Bone marrow (tissue), 2 donors: ENCODE measurements around the gene TMEM144.
"Not testable (repeated sequence)": the region's sequence is repeated elsewhere in the genome, so short reads cannot be mapped to it uniquely, and the experiment has no call there.

Source experiments
- DNase-seq, 2 donors: peaks; one replicate each; lab custom pipeline; 2025; lab: John Stamatoyannopoulos, UW

TMEM144 gene

DNA sequence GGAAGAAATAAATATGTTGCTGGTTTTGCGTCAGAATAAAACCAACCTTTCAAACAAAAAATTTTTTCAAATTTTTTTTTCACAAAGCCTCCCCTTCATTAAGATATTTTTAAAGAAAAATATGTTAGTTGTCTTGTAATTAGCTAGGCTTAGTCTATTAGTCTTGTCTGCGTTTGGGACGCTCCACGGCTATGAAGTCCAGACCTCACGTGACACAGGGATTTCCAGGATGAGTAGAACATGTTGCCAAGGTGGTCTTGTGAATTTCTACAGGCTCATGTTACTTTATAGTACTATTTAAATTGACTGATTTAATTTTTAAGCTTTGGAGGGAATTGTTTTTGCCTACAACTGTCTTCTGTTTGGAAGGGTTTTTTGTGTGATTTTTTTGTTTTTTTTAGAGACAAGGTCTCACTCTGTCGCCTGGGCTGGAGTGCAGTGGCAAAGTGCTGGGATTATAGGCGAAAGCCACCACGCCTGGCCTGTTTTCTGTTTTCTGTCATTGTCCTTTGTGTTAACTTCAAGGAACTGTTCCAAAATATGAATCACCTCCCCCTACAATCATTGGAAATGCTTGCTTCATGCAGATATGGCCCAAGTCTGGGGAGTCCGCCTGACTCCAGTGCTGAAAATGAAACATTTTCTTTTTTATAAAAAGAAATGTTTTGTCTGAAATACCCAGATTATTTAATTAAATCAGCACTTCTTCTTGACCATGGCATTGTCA lies 26.2 kb downstream of the TMEM144 start:
- DNase-seq: no peak

- no peak for DNase-seq
These were observed 28.3 kb downstream of the TMEM144 start for GRCh38 chr4:158238575-158238974.

- no peak for DNase-seq
These were observed 28.9 kb downstream of the TMEM144 start for GRCh38 chr4:158239196-158239595.

DNA sequence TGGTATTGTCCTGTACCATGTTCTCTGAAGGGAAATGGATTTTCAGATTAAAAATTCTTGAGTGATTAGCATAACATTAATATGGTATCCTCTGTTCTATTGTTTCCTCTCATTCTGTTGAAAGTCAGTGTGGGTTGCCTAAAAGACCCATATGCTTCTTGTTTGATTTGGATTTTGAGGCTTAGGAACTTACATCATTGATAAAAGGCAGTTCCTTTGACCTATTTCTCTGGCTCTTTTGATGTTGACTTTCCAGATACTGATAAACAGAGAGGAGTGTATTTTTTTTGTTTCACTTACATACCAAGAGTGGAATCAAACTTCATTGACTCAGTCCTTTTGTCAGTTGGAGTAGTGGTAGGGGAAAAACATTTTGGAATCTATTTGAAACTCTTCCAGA lies 32.8 kb downstream of the TMEM144 start:
- no peak for DNase-seq

GRCh38 chr4:158250321-158250720 lies 40.0 kb downstream of the TMEM144 start:
- DNase-seq: peak in 1 of 2 donors; percentile 10

DNA sequence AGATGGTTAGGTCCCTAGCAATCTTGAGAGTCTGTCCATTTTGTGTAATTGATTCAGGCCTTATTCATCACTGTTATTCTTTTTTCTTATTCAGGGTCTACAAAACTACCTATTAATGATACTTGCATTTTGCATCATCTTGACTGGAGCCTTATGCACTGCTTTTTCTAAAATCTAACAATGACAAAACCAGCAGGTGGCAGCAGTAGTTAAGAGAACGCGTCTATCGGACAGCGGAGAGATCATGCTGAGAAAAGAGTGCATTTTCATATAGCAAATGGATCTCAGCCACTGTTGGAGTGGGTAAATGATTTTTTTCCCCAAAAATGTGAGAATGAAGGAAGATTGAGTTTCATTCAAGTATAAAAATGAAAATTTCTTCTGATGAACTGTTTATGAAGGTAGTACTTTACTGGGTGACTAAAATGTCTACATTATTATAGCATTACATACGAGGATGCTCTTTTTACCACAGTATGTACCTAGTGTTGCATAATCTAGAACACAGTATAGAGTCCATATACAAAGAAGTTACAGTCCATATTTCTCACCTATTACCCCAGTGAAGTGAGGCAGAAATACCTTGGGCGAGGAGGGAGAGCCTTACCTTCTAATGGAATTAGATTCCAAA lies 43.2 kb downstream of the TMEM144 start:
- peak in 1 of 2 donors; percentile 65 for DNase-seq

DNA sequence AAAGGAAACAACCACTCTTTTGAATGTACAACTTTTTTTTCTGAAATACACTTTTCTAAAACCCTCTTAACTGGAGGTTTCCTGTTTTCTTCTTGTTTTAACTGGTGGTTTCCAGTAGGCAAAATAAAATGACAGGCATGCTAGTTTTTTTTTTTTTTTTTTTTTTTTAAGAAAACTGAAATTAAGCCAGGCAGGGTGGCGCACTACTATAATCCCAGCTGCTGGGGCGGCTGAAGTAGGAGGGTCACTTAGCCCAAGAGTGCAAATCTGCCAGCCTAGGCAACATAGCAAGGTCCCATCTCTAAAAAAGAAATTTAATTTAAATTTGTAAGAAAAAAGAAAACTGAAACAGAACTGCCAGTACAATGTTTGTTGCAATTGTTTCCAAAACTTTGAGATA lies 44.0 kb downstream of the TMEM144 start:
- no peak for DNase-seq

DNA sequence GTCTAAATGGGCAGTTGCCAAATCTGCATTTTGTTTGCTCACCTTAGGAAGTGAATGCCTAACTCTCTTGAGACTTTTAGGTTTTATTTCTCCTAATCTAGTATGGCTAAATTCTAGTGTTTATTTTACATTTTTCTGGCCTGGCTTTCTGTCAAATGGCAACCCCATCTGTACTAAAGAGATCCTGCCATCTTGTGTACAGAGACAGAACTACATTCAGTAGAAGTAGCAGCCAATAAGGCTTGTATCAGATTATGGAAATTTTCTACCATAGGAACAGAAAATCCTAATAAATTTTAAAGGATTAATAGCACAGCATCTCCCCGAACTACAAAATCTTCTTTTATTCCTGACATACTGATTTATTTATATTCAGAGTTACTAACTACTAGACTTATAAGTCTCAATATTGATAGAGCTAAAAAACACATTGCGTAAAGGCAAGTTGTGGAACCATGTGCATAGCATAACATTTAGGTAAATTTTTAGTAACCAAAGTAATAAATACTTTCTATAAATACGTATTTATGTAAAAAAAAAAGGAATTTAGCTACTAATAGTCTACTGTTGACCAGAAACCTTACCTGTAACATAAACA lies 45.5 kb downstream of the TMEM144 start:
- DNase-seq: no peak

GRCh38 chr4:158259955-158260575 lies 49.8 kb downstream of the TMEM144 start:
- DNase-seq: peak in 1 of 2 donors; percentile 12

DNA sequence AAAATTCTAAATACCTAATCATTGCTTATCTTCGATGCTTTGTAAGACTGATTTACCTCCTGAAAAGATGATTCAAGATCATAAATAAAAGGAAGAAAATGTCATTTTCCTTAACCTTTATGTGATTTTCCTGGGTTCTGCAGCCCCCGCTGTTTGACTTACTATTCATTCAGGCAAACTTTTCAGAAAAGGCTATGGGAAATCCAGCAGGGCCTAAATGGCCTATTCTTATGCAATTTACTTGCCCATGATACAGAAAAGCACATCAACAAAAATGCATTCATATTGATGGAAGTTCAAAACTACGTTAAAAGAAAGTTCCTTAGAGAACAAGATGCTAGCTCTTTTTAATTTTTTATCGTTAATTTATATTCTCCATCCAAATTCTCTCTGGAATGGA lies 51.2 kb downstream of the TMEM144 start:
- no peak for DNase-seq

DNA sequence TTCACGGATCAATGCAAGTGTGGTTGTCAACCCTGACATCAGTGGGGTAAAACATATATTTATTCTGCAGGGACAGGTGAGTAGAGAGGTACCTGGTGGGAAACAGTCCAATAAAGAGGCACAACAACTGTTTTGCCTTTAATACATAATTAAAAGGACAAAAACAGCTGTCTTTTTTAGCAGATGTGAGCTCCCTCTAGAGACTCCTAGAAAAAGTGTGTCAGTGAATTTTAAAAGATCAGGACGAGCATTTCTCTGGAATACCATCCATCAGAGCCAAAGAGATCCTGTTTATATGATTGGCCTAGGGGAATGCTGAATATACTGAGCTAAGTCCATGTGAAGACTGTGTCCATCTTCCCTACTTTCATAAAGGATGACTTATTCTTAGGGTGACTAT lies 58.3 kb downstream of the TMEM144 start:
- no peak for DNase-seq

- no peak for DNase-seq
These were observed 64.3 kb downstream of the TMEM144 start for GRCh38 chr4:158274636-158275035.

DNA sequence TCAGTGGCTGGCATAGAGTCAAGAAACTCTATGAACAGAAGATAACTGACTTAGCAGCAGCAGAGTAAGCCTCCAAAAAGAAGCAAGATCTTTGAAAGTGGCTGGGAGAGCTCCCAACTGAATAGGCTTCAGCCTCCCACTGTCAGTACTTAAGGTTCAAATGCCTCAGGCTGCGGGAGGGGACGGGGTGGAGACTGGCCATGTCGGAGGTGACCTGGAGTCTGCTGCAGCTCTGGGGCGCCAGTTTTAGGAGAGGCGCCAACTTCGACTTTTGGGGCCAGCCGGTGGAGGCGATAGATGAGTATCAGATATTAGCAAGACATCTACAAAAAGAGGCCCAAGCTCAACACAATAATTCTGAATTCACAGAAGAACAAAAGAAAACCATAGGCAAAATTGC lies 67.3 kb downstream of the TMEM144 start:
- DNase-seq: no peak

DNA sequence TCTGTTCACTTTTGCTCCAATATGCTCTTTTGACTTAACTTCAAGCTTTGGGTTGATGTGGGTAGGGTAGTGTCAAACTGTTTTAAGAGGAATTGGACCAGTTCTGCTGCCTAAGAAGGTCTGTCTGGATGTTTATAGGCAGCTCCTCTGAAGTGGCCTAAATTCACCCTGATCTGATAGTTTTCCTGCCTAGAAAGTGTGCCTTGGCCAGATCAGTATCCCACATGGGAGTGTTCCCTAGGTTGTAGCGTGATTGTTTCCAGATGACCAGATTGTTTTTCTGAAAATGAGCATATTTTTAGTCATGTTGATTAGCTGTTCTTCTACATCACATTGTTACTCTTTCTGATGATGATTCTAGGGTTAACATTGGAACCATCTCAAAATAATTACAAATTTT lies 68.8 kb downstream of the TMEM144 start:
- not testable (repeated sequence) for DNase-seq

- DNase-seq: no peak
These were observed 70.6 kb downstream of the TMEM144 start for GRCh38 chr4:158280856-158281255.

DNA sequence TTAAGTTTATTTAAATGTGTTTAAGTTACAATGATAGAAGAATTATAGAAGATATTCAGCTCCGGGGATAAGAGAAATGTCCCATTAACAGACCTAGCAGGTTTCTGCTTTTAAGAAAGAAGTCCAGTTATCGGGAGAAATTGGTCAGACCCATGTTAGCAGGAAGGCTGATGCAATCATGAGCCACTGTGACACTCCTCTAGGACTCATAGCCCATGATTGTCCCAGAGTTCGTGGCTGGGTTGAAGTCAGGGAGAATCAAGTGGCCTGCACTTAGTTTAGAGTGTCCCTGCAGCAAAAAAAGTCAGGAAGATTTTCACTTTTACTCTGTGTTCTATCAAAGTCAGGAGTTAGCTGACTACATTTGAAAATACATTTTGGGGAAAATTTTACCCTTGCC lies 72.0 kb downstream of the TMEM144 start:
- no peak for DNase-seq

DNA sequence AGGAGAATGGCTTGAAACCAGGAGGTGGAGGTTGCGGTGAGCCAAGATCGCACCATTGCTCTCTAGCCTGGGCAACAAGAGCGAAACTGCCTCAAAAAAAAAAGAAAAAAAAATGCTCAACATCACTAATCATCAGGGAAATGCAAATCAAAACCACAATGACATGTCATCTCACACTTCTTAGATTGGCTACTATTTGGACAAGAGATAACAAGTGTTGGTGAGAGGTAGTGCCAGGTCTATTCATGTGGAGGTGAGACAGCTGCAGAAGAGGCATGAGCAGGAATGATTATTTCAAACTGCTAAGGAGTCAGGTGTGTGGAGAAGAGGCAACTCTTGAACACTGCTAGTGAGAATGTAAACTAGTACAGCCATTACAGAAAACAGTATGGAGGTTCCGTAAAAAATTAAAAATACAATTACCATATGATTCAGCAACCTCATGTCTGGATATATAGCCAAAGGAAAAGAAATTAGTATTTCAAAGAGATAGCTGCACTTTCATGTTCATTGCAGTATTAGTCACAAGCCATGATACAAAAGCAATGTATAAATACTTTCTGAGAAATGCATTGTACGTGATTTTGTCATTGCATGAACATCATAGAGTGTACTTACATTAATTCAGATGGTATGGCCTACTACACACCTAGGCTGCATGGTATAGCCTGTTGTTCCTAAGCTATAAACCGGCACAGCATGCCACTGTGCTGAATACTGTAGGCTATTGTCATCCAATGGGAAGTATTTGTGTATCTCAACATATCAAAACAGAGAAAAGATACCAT lies 75.3 kb downstream of the TMEM144 start:
- no peak for DNase-seq

DNA sequence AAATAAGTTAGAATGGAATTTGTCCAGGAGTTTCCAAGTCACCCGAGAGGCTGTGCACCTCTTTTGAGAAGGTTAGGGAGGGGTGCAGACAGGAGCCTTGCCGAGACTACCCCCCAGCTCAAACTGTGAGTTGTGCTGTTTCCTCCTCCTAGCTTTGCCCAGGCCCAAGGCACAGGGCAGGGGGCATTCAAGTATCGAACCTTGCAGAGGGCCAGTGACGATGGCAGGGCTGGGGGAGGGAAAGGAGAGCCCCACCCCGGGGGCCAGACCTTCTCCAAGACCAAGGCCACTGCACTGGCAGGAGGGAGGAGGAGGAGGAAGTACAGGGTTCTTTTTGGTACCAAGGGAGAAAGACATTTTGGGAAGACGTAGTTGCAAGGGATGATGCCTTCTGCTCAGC lies 80.6 kb downstream of the TMEM144 start:
- no peak for DNase-seq

GRCh38 chr4:158291334-158292055 lies 81.2 kb downstream of the TMEM144 start:
- no peak for DNase-seq

DNA sequence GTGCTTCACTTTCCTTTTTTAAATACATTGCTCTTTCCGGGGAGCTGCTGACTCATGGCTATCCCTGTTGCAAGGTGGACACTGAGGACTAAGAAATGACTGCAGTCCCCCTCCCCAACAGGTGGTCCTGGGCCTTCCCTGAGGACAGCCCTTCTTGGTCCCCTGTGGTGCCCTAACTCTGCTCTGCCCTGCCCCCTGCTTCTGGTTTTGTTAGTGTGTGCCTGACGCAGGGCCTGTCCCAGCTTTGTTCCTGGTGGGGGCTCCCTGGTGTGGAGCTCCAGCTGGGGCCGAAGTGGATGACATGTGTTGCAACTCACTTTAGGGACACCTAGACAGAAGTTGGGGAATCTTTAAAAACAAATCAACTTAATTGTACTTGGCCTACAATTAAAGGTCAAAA lies 81.9 kb downstream of the TMEM144 start:
- no peak for DNase-seq

DNA sequence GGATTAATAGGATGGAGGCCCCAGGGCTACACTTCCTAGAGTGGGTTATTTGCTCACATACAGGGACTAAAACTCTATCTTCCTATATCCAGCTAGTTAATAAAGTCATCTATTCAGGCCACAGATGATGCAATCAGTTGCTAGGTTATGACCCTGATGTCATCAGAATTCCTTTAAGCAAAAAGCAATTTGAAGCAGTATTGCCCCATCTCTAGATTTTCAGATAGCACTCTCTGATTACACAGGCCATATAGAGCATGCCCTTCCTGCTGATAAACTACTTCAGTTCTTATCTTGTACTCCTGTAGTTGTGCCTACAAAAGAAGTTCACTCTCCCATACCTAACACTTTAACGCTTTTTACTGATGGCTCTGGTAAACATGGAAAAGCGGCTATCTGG lies 84.8 kb downstream of the TMEM144 start:
- DNase-seq: no peak

DNA sequence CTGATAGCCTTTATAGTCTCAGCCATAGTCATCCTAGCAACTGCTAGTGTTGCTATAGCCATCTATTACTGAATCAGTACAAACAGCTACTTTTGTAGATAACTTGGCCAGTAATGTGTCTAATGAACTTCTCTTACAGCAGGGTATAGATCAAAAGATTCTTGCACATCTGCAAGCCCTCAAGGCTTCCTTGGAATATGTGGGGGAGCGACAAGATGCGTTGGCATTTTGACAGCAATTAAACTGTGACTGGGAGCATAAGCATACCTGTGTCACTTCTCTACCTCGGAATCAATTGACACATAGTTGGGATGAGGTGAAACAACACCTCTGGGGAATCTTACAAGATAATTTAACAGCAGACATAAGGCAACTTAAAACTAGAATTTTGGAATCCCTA lies 87.6 kb downstream of the TMEM144 start:
- no peak for DNase-seq
